Adrenal gland (tissue), 12 donors: Measurements from ENCODE around the gene ATAD3B. TPM values are rescaled to one million over a fixed set of nuclear protein-coding genes. Genes with fewer than 3 reads are reported as not detected.

Source experiments
- DNase-seq, 7 donors: peaks; one replicate each; pipeline ENCODE4 v3.0.0-alpha.2; 2019 to 2020
- H3K27ac ChIP-seq, 5 donors: fragments of 200-600 bp; sonication (generic) in 4 of 5; 1 replicate in 3 of 5; 2 replicates in 2 of 5; pipeline versions ENCODE4 v1.5.1 to v1.8.0; 2016 to 2020; ENCODE audit warnings: mild to moderate bottlenecking in 1 of 5
- H3K27me3 ChIP-seq: fragments of 200-600 bp; 2 replicates; pipeline ENCODE4 v1.8.0; 2021
- H3K36me3 ChIP-seq, 2 donors: fragments of 200-600 bp; replicated peaks in 1 of 2; 1 replicate in 1 of 2; 2 replicates in 1 of 2; pipeline versions ENCODE4 v1.5.1 to v1.8.0; 2018 to 2022
- H3K4me1 ChIP-seq, 2 donors: fragments of 200-600 bp; replicated peaks in 1 of 2; 1 replicate in 1 of 2; 2 replicates in 1 of 2; pipeline versions ENCODE4 v1.5.1 to v1.8.0; 2018 to 2021
- H3K4me3 ChIP-seq, 4 donors: fragments of 200-600 bp; sonication (generic) in 3 of 4; one replicate each; pipeline ENCODE4 v1.5.1; 2016 to 2018
- H3K9me3 ChIP-seq, 3 donors: fragments of 200-600 bp; sonication (generic) in 1 of 3; replicated peaks in 1 of 3; 1 replicate in 2 of 3; 2 replicates in 1 of 3; pipeline versions ENCODE4 v1.5.1 to v1.8.0; 2016 to 2021
- CTCF ChIP-seq, 6 experiments: fragments of 450-650 bp in 4 of 6; fragments of 200-600 bp in 2 of 6; sonication (generic) in 1 of 6; IDR thresholded peaks; 1 replicate in 5 of 6; 2 replicates in 1 of 6; pipeline versions ENCODE4 v1.5.1 to v1.8.0; 2016 to 2021; ENCODE audit warnings: antibody characterized with exemption in 6 of 6, mild to moderate bottlenecking in 2 of 6, moderate library complexity in 1 of 6
- POLR2A ChIP-seq, 2 donors: fragments of 450-650 bp; IDR thresholded peaks; one replicate each; pipeline ENCODE4 v1.6.1; 2017; ENCODE audit warnings: antibody characterized with exemption in 2 of 2, mild to moderate bottlenecking in 2 of 2, moderate library complexity in 1 of 2
- WGBS, 4 donors: extraction: QIAGEN DNeasy Blood & Tissue Kit in 2 of 4; methylation state at CpG; one replicate each; pipeline versions ENCODE4 v1.1.5 to v1.1.7; 2013 to 2017; 5-methylcytosine and 5-hydroxymethylcytosine counted together
- intact Hi-C, 2 donors: fragments of 100-400 bp; cut with DNase I; formaldehyde crosslinking; loops; one replicate each; pipeline versions ENCODE4 v1.14.1 to v1.15.0; 2022 to 2023
- polyA plus RNA-seq, 3 donors: library from polyadenylated mRNA; stranded (reverse); fragments of 200-250 nt in 2 of 3; fragments of 350-450 nt in 1 of 3; fragmentation: Illumina TruSeq in 1 of 3; extraction: RNeasy Lipid Tissue Mini Kit (QIAGEN cat#74804) in 1 of 3; gene quantifications; one replicate each; pipeline ENCODE4 v1.2.3, GENCODE V29; 2013 to 2014
- total RNA-seq, 9 donors: library from RNA; depleted of rRNA in 4 of 9; stranded (reverse); fragments of >200 nt in 4 of 9; fragments of 120-200 nt in 1 of 9; fragmentation: NEBNext Ultra II Directional in 1 of 9; extraction: Animal tissue kit (Norgen Biotek cat#: 25700) in 1 of 9; gene quantifications; one replicate each; pipeline versions ENCODE4 v1.1.0 to v1.2.4, GENCODE V29; 2013 to 2023
- donor health status: healthy with polysubstance abuse.
- donor health status: Bipolar disorder and iron deficiency.
- donor health status: DM: yes; HTN: yes; CAD: no.
- donor health status: DM: no; HTN: no; CAD: no.
- donor health status: DM: no; HTN: no; CAD: no.
- donor health status: DM: yes; HTN: yes; CAD: no.

Gene ATAD3B
- total and polyA plus RNA-seq, 12 donors, result 5.3 to 109 (median 13.3) TPM

GRCh38 chr1:1432274-1432950 is 39.2 kb upstream of the ATAD3B start:
- 70 to 79% (median 76%) methylated on average over 10 to 28 of the region's 28 CpGs for WGBS, 4 donors
- H3K4me1 ChIP-seq, result peaks cover 30 to 42% of the 10 kb centered on the region in 2 donors

DNA sequence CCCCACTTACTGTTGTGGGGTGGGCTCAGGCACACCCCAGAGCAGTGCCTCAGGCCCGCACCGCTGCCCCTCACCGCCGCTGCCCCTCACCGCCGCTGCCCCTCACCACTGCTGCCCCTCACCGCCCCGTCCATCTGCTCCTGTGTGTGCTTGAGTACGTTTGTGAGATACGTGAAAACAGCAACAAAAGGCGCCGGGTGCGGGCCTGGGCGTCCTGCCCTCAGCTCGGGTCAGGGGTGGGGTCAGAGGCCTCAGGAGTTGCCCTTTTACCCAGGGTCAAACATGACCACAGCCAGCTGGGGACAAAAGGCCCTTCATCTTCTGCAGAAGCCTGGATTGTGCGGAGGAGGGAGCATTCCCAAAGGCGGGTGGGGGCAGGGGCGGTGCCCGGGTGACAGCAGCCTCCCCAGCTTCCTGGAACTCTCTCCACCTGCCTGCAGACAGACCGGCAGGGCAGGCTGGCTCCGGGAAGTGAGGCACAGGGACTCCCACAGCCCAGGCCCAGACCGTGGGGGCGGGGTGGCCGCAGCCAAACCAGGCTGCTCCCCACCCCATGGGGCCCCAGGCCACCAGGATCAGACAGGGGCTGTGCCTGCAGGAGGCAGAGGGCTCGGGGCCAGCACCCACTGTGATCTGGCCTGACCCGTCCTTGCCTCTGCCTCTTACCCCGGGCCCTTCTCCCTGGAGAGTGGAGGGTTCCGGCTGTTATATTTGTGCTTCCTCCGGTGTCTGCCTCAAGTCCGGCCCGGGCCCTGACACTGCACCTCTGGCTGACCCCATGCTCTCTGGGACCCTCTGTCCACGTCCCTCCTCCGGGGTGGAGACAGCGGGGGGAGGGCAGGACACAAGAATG is 38.4 kb upstream of the ATAD3B start:
- peak in 5 of 7 donors; percentile 39 to 68 (median 44) for DNase-seq
- Histone ChIP-seq H3K27ac (peak overlapping the region in 3 of 5 donors; percentile 16 to 80 (median 77)), H3K4me3 (no peak overlapping the region), H3K36me3 (no peaks in the 10 kb centered on the region), H3K27me3 (no peaks in the 10 kb centered on the region), H3K4me1 (peaks cover 30 to 42% of the 10 kb centered on the region in 2 donors), H3K9me3 (no peaks in the 10 kb centered on the region)
- intact Hi-C loops, result no loop called here
- WGBS, 4 donors, result 60 to 83% (median 65%) methylated on average over 11 to 34 of the region's 34 CpGs
- TF ChIP-seq POLR2A (IDR thresholded peaks at IDR 0.05) (no peak), CTCF (IDR thresholded peaks at IDR 0.05) (no peak)

More at GRCh38 chr1:1432274-1432950, 39.2 kb upstream of the ATAD3B start:
- no peaks in the 10 kb centered on the region for H3K36me3 ChIP-seq
- H3K27ac ChIP-seq, result peak overlapping the region in 4 of 5 donors; percentile 26 to 80 (median 57)
- no peaks in the 10 kb centered on the region for H3K9me3 ChIP-seq
- intact Hi-C loops, result no loop called here
- TF ChIP-seq CTCF (IDR thresholded peaks at IDR 0.05), result no peak
- no peak overlapping the region for H3K4me3 ChIP-seq
- H3K27me3 ChIP-seq, result no peaks in the 10 kb centered on the region
- DNase-seq, result peak in 1 of 7 donors; percentile 19

DNA sequence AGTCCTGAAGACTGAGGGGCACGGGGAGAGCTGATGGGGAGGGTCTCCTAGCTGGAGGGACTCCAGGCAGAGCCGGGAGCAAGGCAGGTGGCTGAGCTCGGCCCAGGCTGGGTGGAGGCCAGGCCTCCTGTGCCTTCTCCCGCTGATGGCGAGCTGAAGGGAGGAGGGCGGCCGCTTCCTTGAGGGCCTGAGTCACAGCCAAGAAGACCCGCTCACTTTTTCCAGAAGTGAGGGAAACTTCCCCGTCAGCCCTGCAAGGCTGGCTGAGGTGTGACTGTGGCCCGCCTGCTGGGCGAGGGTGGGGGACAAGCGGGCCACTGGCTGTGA is 37.8 kb upstream of the ATAD3B start:
- Histone ChIP-seq H3K4me3 (no peak overlapping the region), H3K9me3 (no peaks in the 10 kb centered on the region), H3K27ac (peak overlapping the region in 3 of 5 donors; percentile 16 to 80 (median 77)), H3K4me1 (peaks cover 30 to 42% of the 10 kb centered on the region in 2 donors), H3K27me3 (no peaks in the 10 kb centered on the region), H3K36me3 (no peaks in the 10 kb centered on the region)
- TF ChIP-seq CTCF (IDR thresholded peaks at IDR 0.05) (no peak), POLR2A (IDR thresholded peaks at IDR 0.05) (no peak)
- WGBS, 4 donors, result 43 to 57% (median 53%) methylated on average over 7 to 12 of the region's 12 CpGs; no CpG with 5 or more reads in 1 of the 4 donors
- DNase-seq, result no peak
- intact Hi-C loops, result no loop called here

DNA sequence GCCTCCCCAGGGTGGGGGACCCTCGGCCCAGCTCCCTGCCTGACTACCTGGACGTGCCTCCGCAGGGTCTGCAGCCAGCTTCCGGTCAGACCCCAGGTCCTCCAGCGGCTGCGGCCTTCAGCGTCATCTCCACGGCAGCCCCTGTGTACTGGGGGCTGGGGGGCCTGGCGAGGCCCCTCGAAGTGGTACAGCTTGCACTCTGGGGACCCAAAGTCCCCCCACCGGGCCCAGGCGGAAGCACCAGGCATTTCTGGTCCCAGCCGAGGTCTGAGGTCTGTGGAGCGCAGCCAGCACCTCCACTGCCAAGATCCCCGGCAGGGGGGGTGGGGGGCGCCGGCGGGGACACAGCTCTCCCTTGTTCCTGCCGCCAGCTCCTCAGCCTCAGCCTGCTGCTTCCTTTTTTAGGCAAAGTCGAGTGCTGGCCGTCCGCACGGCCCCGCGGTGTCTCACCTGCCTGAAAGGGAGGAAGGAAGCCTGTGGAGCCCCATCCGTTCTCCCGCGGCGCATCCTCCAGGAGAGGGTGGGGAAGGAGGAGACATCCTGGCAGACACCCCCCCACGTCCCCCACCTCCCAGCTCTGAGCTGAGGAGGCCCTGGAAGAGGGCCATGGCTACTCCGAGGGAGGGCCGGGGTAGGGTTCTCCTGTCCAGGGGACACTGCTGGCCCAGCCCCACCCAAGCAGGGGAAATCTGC is 37.3 kb upstream of the ATAD3B start:
- 33 to 60% (median 48%) methylated on average over 7 to 32 of the region's 32 CpGs; no CpG with 5 or more reads in 1 of the 4 donors for WGBS, 4 donors
- no peaks in the 10 kb centered on the region for H3K27me3 ChIP-seq
- no peaks in the 10 kb centered on the region for H3K9me3 ChIP-seq
- H3K36me3 ChIP-seq, result no peaks in the 10 kb centered on the region
- no peak overlapping the region for H3K4me3 ChIP-seq
- peak in 5 of 7 donors; percentile 33 to 71 (median 47) for DNase-seq
- no peak for TF ChIP-seq CTCF (IDR thresholded peaks at IDR 0.05)
- no peak for TF ChIP-seq POLR2A (IDR thresholded peaks at IDR 0.05)
- intact Hi-C loops, result no loop called here
- peak overlapping the region in 3 of 5 donors; percentile 16 to 80 (median 77) for H3K27ac ChIP-seq
- H3K4me1 ChIP-seq, result peaks cover 29 to 42% of the 10 kb centered on the region in 2 donors
